GM12872 (cell line): ENCODE measurements around the gene RASD1.

ENCODE experiments used
- TF ChIP-seq, protein P1 (sequence below): IDR thresholded peaks from 3 replicates; pipeline ENCODE4 v1.5.1; 2011; ENCODE audit warnings: low read depth, mild to moderate bottlenecking, low read length, moderate library complexity; ENCODE audit not compliant: insufficient read depth

The RASD1 gene

DNA sequence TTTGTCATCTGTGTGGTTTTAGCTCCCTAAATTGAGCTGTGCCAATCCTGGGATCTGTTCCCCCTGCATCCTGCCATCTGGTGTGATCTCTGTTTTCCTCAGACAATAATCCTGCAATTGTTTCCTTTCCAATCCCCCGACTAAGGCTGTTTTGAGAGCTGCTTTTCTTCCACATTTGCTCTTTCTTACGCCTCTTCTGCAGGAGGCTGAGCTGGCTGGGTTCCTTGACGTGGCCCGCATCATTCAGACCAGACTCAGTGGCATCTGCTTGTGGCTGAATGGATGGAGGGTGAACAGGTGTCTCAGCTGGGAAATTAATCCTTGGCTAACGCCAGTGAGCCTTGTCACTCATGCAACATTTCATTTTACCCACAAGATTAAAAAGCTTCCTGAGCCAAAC, 29.2 kb downstream of the RASD1 start:
- TF ChIP-seq, protein P1, sequence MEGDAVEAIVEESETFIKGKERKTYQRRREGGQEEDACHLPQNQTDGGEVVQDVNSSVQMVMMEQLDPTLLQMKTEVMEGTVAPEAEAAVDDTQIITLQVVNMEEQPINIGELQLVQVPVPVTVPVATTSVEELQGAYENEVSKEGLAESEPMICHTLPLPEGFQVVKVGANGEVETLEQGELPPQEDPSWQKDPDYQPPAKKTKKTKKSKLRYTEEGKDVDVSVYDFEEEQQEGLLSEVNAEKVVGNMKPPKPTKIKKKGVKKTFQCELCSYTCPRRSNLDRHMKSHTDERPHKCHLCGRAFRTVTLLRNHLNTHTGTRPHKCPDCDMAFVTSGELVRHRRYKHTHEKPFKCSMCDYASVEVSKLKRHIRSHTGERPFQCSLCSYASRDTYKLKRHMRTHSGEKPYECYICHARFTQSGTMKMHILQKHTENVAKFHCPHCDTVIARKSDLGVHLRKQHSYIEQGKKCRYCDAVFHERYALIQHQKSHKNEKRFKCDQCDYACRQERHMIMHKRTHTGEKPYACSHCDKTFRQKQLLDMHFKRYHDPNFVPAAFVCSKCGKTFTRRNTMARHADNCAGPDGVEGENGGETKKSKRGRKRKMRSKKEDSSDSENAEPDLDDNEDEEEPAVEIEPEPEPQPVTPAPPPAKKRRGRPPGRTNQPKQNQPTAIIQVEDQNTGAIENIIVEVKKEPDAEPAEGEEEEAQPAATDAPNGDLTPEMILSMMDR, result no peak

DNA sequence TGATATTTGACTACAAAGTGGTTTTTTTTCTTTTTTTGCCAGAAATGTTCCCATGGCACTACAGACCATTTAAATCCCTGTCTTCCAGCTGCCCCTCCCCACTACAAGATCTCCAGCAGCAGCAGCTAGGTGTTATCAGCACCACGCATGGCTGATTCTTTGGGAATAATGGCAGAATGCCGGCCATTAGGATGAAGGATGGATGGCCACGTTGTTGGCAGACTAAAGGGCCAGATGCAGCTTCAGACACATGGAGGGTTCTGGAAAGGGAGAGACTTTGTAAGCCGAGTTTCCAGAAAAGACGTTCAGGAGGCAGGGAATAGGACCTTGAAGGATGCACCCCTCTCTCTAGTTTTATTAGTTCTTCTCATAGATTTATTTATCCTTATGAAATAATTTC, 29.7 kb downstream of the RASD1 start:
- TF ChIP-seq, protein P1, result no peak

- TF ChIP-seq, protein P1, result no peak
These were observed 32.4 kb downstream of the RASD1 start for GRCh38 chr17:17463821-17464220.

DNA sequence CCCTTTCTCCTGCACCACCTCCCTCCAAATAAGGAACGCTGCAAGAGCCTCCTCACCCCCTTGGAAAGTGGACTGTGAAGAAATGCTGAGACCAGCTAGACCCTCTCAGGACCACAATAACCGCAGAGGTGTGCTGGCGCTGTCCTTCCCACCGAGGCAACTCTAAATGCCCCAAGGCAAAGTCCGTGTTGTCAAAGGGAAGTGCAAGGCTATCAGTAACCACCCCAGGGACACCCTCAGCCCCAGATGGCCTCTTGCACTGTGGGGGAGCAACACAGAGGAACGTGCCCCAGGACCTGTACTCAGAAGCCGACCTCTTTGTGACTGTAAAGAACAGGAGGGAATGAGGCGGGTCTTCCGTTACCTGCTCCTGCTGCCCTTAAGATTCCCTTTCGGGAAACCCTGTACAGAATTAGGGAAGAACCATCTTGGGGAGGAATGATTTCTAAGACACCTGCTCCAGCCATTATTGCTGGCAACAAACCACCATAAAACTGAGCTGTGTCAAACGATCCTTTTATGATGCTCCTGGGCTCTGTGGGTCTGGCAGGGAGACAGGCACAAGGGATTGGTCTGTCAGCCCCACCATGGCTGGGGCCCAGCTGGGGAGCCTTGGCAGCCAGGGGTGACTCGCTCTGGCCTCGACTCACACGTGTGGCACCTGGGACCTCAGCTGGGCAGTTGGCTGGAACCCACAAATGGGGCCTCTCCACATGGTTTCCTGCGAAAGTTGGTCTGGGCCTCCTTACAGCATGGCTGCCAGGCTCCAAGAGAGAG, 34.0 kb downstream of the RASD1 start:
- TF ChIP-seq, protein P1, result no peak

DNA sequence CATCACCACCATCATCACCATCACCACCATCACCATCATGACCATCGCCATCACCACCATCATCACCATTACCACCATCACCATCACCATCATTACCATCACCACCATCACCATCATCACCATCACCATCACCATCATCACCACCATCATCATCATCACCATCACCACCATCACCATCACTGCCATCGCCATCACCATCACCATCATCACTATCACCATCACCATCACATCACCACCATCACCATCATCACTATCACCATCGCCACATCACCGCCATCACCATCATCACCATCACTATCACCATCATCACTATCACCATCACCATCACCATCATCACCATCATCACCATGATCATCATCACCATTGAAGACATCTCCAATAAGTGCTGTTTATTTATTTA, 36.2 kb downstream of the RASD1 start:
- TF ChIP-seq, protein P1, result no peak

DNA sequence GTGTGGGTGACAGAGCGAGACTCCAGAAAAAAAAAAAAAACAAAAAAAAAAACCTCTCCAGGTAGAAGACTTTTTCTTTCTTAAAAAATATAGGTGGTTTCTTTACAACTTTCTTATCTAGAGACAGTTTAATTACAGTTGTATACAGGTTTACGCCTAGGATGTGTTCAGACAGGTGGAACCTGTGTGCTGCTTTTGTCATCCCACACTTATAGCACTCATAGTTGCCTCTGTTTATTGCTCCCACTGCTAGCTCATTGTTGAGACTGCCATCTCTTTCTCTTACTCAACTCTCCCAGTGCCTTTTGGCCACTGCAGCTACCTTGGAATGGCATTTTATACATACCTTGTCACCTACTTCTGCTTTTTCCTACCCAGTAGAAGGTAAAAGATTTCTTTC, 38.5 kb downstream of the RASD1 start:
- TF ChIP-seq, protein P1, result no peak

- TF ChIP-seq, protein P1, result no peak
These were observed 39.9 kb downstream of the RASD1 start for GRCh38 chr17:17456251-17456650.

- TF ChIP-seq, protein P1, result no peak
These were observed 41.0 kb downstream of the RASD1 start for GRCh38 chr17:17455173-17455572.
